Keratinocyte (primary cell): ENCODE measurements around the gene SORL1. TPM values are rescaled to one million over a fixed set of nuclear protein-coding genes. Genes with fewer than 3 reads are reported as not detected.

Source experiments
- DNase-seq: peaks from one replicate; pipeline ENCODE4 v3.0.0-alpha.2; 2011; ENCODE audit warnings: low read depth, missing footprints, low spot score
- FAIRE-seq: peaks from 2 replicates; lab custom pipeline; 2011; peaks lifted over from hg19 to GRCh38; lab: Jason Lieb, UNC
- H2AFZ ChIP-seq: 2 replicates; pipeline ENCODE4 v1.6.0; 2012; ENCODE audit warnings: low read length, control low read depth, inconsistent platforms; ENCODE audit not compliant: control insufficient read depth
- H3K27ac ChIP-seq: 2 replicates; pipeline ENCODE4 v1.5.1; 2011; ENCODE audit warnings: low read length; ENCODE audit not compliant: control insufficient read depth, insufficient read depth
- H3K27me3 ChIP-seq: 3 replicates; pipeline ENCODE4 v1.6.0; 2011; ENCODE audit warnings: low read length; ENCODE audit not compliant: control insufficient read depth, insufficient read depth; ENCODE audit errors: extremely low read depth
- H3K36me3 ChIP-seq, 2 experiments: 2 replicates in 1 of 2; 3 replicates in 1 of 2; pipeline ENCODE4 v1.5.1; 2011; ENCODE audit warnings: low read length in 2 of 2, mild to moderate bottlenecking in 1 of 2; ENCODE audit not compliant: control insufficient read depth in 2 of 2, insufficient read depth in 2 of 2; ENCODE audit errors: extremely low read depth in 1 of 2
- H3K4me1 ChIP-seq: 3 replicates; pipeline ENCODE4 v1.5.1; 2011; ENCODE audit warnings: low read length; ENCODE audit not compliant: control insufficient read depth, insufficient read depth; ENCODE audit errors: extremely low read depth
- H3K4me2 ChIP-seq: 3 replicates; pipeline ENCODE4 v1.6.0; 2011; ENCODE audit warnings: low read depth, low read length; ENCODE audit not compliant: control insufficient read depth, insufficient read depth; ENCODE audit errors: extremely low read depth
- H3K4me3 ChIP-seq, 3 experiments: fragments of 200-600 bp in 1 of 3; sonication (generic) in 1 of 3; 2 replicates in 2 of 3; 3 replicates in 1 of 3; pipeline ENCODE4 v1.5.1; 2011 to 2016; ENCODE audit warnings: low read length in 3 of 3, mild to moderate bottlenecking in 3 of 3, control low read depth in 2 of 3, inconsistent platforms in 1 of 3, low read depth in 1 of 3, mixed read lengths in 1 of 3, mixed run types in 1 of 3, moderate library complexity in 1 of 3; ENCODE audit not compliant: control insufficient read depth in 2 of 3, insufficient read depth in 2 of 3; ENCODE audit errors: extremely low read depth in 1 of 3
- H3K79me2 ChIP-seq: 2 replicates; pipeline ENCODE4 v1.6.0; 2012; ENCODE audit warnings: low read length; ENCODE audit not compliant: control insufficient read depth, insufficient read depth
- H3K9ac ChIP-seq: 3 replicates; pipeline ENCODE4 v1.6.0; 2011; ENCODE audit warnings: low read length; ENCODE audit not compliant: control insufficient read depth, insufficient read depth; ENCODE audit errors: extremely low read depth
- H3K9me1 ChIP-seq: 3 replicates; pipeline ENCODE4 v1.6.0; 2011; ENCODE audit warnings: low read length; ENCODE audit not compliant: control insufficient read depth, insufficient read depth; ENCODE audit errors: extremely low read depth
- H3K9me3 ChIP-seq: 2 replicates; pipeline ENCODE4 v1.5.1; 2012; ENCODE audit warnings: low read depth, low read length; ENCODE audit not compliant: control insufficient read depth
- H4K20me1 ChIP-seq: 3 replicates; pipeline ENCODE4 v1.6.0; 2011; ENCODE audit warnings: low read length; ENCODE audit not compliant: control insufficient read depth, insufficient read depth; ENCODE audit errors: extremely low read depth
- CTCF ChIP-seq, 3 experiments: IDR thresholded peaks in 1 of 3; conservative IDR thresholded peaks in 1 of 3; optimal IDR thresholded peaks in 1 of 3; 2 replicates in 2 of 3; 3 replicates in 1 of 3; pipeline versions ENCODE3 to v1.5.1; 2011; ENCODE audit warnings: low read length in 3 of 3, mild to moderate bottlenecking in 3 of 3, moderate library complexity in 2 of 3, control low read depth in 1 of 3, inconsistent platforms in 1 of 3; ENCODE audit not compliant: insufficient read depth in 2 of 3; ENCODE audit errors: extremely low read depth in 1 of 3
- EZH2 ChIP-seq: IDR thresholded peaks from one replicate; pipeline ENCODE4 v1.6.1; 2012; ENCODE audit warnings: inconsistent platforms, mild to moderate bottlenecking, low read length, moderate library complexity
- dilution Hi-C: fragments of 300-500 bp; cut with MboI; formaldehyde crosslinking; loops from one replicate; pipeline ENCODE4 v1.7.0; 2020; ENCODE audit warnings: low sequenced_read_pairs; ENCODE audit not compliant: extremely low pct_ligation_motif_present
- polyA plus RNA-seq, 5 experiments: library from polyadenylated mRNA; depleted of rRNA in 3 of 5; stranded (reverse) in 3 of 5; stranded (forward) in 1 of 5; unstranded in 1 of 5; fragments of >200 nt; gene quantifications; 1 replicate in 1 of 5; 2 replicates in 3 of 5; 3 replicates in 1 of 5; pipeline versions ENCODE4 v1.2.1 to v1.2.3, GENCODE V29; 2011 to 2012; ENCODE audit warnings: missing spikeins in 2 of 5, low read depth in 1 of 5, low replicate concordance in 1 of 5

Gene SORL1
- polyA plus RNA-seq, 1 donor (not counting 4 experiments of a cell fraction or from before 2014, with no cell fraction given) = 38.9 TPM

- dilution Hi-C loops = no loop called here
- FAIRE-seq = no peak
These were observed 29.4 kb upstream of the SORL1 start for GRCh38 chr11:121422675-121423074.

GRCh38 chr11:121425828-121426227 is 26.3 kb upstream of the SORL1 start:
- no peaks in the 10 kb centered on the region for H3K36me3 ChIP-seq
- no peak overlapping the region for H3K9ac ChIP-seq
- dilution Hi-C loops = no loop called here
- FAIRE-seq = no peak
- no peak overlapping the region for H2AFZ ChIP-seq
- no peaks in the 10 kb centered on the region for H3K79me2 ChIP-seq
- no peaks in the 10 kb centered on the region for H3K4me1 ChIP-seq
- DNase-seq = no peak
- no peak overlapping the region for H3K27ac ChIP-seq
- no peaks in the 10 kb centered on the region for H3K9me3 ChIP-seq
- no peak overlapping the region for H3K4me3 ChIP-seq
- no peak overlapping the region for H3K4me2 ChIP-seq
- no peaks in the 10 kb centered on the region for H4K20me1 ChIP-seq
- H3K27me3 ChIP-seq = peaks cover 31% of the 10 kb centered on the region
- TF ChIP-seq CTCF (optimal IDR thresholded peaks at IDR 0.05 in 1 of 3, IDR thresholded peaks at IDR 0.05 in 1 of 3, conservative IDR thresholded peaks at IDR 0.05 in 1 of 3; ENCODE audit: extremely low read depth in 1 of 3, insufficient read depth in 2 of 3, low read length in 3 of 3) (no peak), EZH2 (no peak)
- H3K9me1 ChIP-seq = no peaks in the 10 kb centered on the region

More at GRCh38 chr11:121422675-121423074, 29.4 kb upstream of the SORL1 start:
- no peaks in the 10 kb centered on the region for H3K9me3 ChIP-seq
- H2AFZ ChIP-seq = no peak overlapping the region
- H3K4me3 ChIP-seq = no peak overlapping the region
- H3K9me1 ChIP-seq = no peaks in the 10 kb centered on the region
- no peaks in the 10 kb centered on the region for H4K20me1 ChIP-seq
- H3K27me3 ChIP-seq = peaks cover 19% of the 10 kb centered on the region
- TF ChIP-seq CTCF (optimal IDR thresholded peaks at IDR 0.05 in 1 of 3, IDR thresholded peaks at IDR 0.05 in 1 of 3, conservative IDR thresholded peaks at IDR 0.05 in 1 of 3; ENCODE audit: extremely low read depth in 1 of 3, insufficient read depth in 2 of 3, low read length in 3 of 3) = no peak
- no peak for TF ChIP-seq EZH2
- H3K79me2 ChIP-seq = no peaks in the 10 kb centered on the region
- peaks cover 7% of the 10 kb centered on the region for H3K4me1 ChIP-seq
- H3K36me3 ChIP-seq = no peaks in the 10 kb centered on the region
- H3K4me2 ChIP-seq = no peak overlapping the region
- H3K27ac ChIP-seq = no peak overlapping the region
- DNase-seq = no peak
- no peak overlapping the region for H3K9ac ChIP-seq
